GM12891 (cell line): ENCODE results near the gene BBIP1.

Source experiments
- POLR2A ChIP-seq: IDR thresholded peaks from 2 replicates; pipeline ENCODE4 v1.6.1; 2011; ENCODE audit warnings: low read depth, low read length, control low read depth
- POLR2AphosphoS5 ChIP-seq: IDR thresholded peaks from 2 replicates; pipeline ENCODE4 v1.6.1; 2011; ENCODE audit warnings: low read depth, low read length, control low read depth
- TAF1 ChIP-seq: IDR thresholded peaks from 2 replicates; pipeline ENCODE4 v1.6.1; 2011; ENCODE audit warnings: low read depth, low read length, control low read depth

DNA sequence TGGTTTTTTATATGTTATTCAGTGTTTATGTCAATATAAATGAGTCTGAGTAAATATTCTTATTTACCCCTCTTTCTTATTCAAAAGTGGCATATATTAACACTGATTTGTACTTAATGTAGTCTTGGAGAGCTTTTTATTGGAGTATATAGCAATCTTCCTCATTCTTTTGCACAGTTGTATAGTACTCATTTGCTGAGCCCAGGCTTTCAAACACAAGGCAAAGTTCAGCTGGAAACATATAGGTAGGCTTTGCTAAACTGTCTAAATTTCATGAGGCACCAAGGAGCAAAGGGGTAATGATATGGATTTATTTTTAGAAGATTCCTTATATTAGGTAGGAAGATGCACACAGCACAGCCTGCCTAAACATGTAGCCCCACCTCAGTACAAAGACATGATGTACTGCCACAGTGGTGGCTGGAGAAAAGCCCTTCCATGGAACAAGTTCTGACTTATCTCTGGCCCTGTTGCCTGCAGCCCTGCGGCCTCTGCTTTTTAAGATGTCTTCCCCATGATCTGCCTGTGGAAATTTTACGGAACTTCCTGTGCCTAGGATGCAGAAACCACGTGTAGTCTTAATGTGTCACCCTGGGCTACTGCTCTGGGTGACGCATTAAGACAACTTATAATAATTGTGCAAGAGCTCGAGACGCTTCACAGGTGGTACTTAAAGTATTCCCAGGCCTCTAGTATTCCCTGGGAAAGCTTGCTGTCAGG is 56.9 kb downstream of the BBIP1 start:
- TF ChIP-seq POLR2AphosphoS5 (no peak), POLR2A (no peak), TAF1 (no peak)
